Activated B cell treated with CpG ODN at 0.5 μM for 24 hours (primary cell): ENCODE measurements around the gene DGKE. TPM values are rescaled to one million over a fixed set of nuclear protein-coding genes. Genes with fewer than 3 reads are reported as not detected.

Experiments
- ATAC-seq: fragments of 200-7000 bp; cut with Tn5 transposase; one replicate; pipeline ENCODE4 v1.10.0; 2021; ENCODE audit warnings: low read depth, mild to moderate bottlenecking, moderate library complexity
- CTCF ChIA-PET: fragments of 350-600 bp; sonication (Branson Sonifier 250); formaldehyde crosslinking; loops from one replicate; lab custom pipeline; 2021; ENCODE audit warnings: antibody characterized with exemption; lab: Charles Lee
- POLR2A ChIA-PET: fragments of 350-600 bp; sonication (Branson Sonifier 250); formaldehyde crosslinking; loops from one replicate; lab custom pipeline; 2021; ENCODE audit warnings: antibody characterized with exemption; lab: Charles Lee
- DNase-seq: peaks from one replicate; pipeline ENCODE4 v3.0.0; 2022
- H3K27ac Mint-ChIP-seq: one replicate; pipeline ENCODE4 v1.8.0; 2020; ENCODE audit warnings: mixed read lengths
- H3K27me3 Mint-ChIP-seq: one replicate; pipeline ENCODE4 v1.8.0; 2021; ENCODE audit warnings: mixed read lengths
- H3K36me3 Mint-ChIP-seq: one replicate; pipeline ENCODE4 v1.8.0; 2021; ENCODE audit warnings: low read depth, mixed read lengths
- H3K4me1 Mint-ChIP-seq: one replicate; pipeline ENCODE4 v1.8.0; 2021; ENCODE audit warnings: mixed read lengths
- H3K4me3 Mint-ChIP-seq: one replicate; pipeline ENCODE4 v1.8.0; 2020; ENCODE audit warnings: mild to moderate bottlenecking, mixed read lengths
- H3K9me3 Mint-ChIP-seq: one replicate; pipeline ENCODE4 v1.8.0; 2020; ENCODE audit warnings: mixed read lengths
- intact Hi-C: fragments of 100-400 bp; cut with micrococcal nuclease; formaldehyde crosslinking; loops from one replicate; pipeline ENCODE4 v1.15.1; 2024
- total RNA-seq: library from RNA; stranded (reverse); gene quantifications from 2 replicates; pipeline ENCODE4 v1.2.3, GENCODE V29; 2022
- TF ChIP-seq, protein P1 (sequence below): fragments of 200-600 bp; IDR thresholded peaks from one replicate; pipeline ENCODE4 v1.8.0; 2022; ENCODE audit warnings: antibody characterized with exemption, mild to moderate bottlenecking

The DGKE gene
- total RNA-seq, 1 donor from 2014 or later, result 20.3 TPM

DNA sequence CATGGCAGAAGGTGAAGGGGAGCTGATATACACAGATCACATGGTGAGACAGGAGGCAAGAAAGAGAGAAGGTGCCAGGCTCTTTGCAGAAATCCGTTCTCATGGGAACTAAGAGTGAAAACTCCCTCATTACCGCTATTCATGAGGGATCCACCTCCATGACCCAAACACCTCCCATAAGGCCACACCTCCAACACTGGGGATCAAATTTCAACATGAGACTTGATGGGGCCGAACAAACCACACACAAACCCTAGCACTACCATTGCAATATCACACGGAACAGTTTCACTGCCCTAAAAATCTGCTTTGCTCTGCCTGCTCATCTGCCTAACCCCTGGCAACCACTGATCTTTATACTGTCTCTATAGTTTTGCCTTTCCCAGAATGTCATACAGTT lies 35.0 kb upstream of the DGKE start:
- POLR2A ChIA-PET, result no interaction called here
- Mint-ChIP-seq H3K27ac (no peak overlapping the region), H3K36me3 (peaks cover 2% of the 10 kb centered on the region), H3K4me3 (no peak overlapping the region), H3K4me1 (no peaks in the 10 kb centered on the region), H3K9me3 (no peaks in the 10 kb centered on the region), H3K27me3 (no peaks in the 10 kb centered on the region)
- intact Hi-C loops, result no loop called here
- TF ChIP-seq, protein P1, sequence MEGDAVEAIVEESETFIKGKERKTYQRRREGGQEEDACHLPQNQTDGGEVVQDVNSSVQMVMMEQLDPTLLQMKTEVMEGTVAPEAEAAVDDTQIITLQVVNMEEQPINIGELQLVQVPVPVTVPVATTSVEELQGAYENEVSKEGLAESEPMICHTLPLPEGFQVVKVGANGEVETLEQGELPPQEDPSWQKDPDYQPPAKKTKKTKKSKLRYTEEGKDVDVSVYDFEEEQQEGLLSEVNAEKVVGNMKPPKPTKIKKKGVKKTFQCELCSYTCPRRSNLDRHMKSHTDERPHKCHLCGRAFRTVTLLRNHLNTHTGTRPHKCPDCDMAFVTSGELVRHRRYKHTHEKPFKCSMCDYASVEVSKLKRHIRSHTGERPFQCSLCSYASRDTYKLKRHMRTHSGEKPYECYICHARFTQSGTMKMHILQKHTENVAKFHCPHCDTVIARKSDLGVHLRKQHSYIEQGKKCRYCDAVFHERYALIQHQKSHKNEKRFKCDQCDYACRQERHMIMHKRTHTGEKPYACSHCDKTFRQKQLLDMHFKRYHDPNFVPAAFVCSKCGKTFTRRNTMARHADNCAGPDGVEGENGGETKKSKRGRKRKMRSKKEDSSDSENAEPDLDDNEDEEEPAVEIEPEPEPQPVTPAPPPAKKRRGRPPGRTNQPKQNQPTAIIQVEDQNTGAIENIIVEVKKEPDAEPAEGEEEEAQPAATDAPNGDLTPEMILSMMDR, result no peak
- no peak for DNase-seq
- CTCF ChIA-PET, result no interaction called here
- ATAC-seq, result no peak

DNA sequence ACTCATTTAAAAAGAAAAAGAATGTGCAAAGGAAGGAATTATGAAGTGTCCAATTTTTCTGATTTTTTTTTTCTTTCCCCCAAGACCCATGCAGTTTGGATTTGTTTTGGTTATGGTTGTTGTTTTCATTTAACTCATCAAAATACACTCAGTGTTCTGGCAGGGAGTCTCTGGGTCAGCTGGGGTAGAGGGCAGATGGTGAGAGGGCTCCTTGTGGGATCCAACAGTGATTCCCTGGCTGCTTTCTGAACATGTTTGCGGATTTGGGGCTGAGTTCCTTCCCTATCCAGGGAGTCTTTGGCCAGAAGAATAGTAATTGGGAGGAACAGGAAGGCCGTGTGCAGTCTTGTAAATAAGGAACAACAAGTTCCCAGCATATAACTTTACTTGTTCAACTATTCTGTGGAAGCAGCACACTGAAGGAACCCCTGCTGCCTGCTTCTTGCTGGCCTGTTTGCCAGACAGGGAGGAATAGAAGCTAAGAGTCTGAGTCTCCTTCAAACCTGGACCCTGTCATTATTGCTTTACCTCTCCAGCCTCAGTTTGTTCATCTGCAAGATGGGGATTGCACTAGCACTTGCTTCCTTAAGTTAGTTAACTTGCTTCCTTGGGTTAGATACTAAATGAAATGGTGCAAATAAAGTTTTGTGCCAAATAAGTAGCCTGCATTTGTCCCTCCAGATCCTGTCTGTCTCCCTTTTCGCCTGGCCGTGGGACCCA lies 32.3 kb upstream of the DGKE start:
- H3K36me3 Mint-ChIP-seq, result no peaks in the 10 kb centered on the region
- ATAC-seq (no peak), DNase-seq (no peak)
- H3K4me1 Mint-ChIP-seq, result no peaks in the 10 kb centered on the region
- TF ChIP-seq, protein P1, result no peak
- H3K27ac Mint-ChIP-seq, result no peak overlapping the region
- no peaks in the 10 kb centered on the region for H3K27me3 Mint-ChIP-seq
- intact Hi-C loops, result no loop called here
- no peaks in the 10 kb centered on the region for H3K9me3 Mint-ChIP-seq
- CTCF ChIA-PET, result interaction anchor here (1.2 to 1.5 kb wide), 2 partner anchors 18 to 21 kb away, joined by 4 to 5 read pairs; no protein-coding TSS in a partner anchor
- no peak overlapping the region for H3K4me3 Mint-ChIP-seq
- POLR2A ChIA-PET, result no interaction called here

DNA sequence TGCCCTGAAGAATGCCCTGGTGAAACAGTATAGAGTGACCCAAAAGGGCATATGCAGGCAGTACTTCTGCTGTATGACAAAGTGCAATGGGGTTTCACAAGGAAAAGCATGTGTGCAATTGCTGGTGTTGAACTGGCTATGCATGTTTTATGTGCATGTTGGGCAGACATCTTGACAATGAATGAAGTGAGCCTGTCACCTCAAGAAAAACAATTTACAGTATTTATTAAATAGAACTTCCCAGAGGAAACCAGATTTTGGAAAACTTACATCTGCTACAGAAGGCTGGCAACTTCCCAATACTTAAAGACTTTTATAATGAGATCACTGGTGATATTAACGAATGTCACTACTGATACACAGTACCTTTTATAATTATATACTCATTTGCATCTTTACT lies 30.9 kb upstream of the DGKE start:
- Mint-ChIP-seq H3K4me3 (no peak overlapping the region), H3K4me1 (no peaks in the 10 kb centered on the region), H3K27me3 (no peaks in the 10 kb centered on the region), H3K36me3 (peaks cover 7% of the 10 kb centered on the region), H3K9me3 (no peaks in the 10 kb centered on the region), H3K27ac (no peak overlapping the region)
- TF ChIP-seq, protein P1, result no peak
- DNase-seq (no peak), ATAC-seq (no peak)
- intact Hi-C loops, result no loop called here
- ChIA-PET POLR2A (no interaction called here), CTCF (interaction anchor here (1.2 kb wide), 1 partner anchor 22 kb away, joined by 5 read pairs; no protein-coding TSS in a partner anchor)

DNA sequence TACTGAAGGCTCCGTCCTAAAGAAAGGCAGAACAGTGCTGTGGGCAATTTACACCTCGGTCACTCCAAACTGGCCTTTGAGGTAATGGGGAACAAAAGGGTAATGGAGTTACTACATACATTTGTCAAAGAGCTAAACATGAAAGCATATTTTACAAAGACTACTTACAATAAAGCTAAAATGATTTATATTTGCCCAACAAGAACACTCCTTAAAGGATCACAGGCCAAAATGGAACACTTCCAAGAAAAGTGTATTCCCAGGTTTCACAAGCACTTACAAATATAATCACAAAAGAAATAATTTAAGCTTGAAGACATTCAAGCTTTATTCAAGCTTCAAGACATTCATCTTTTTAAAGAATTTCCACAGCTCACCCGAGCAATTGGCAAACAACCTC lies 29.5 kb upstream of the DGKE start:
- no peak for DNase-seq
- Mint-ChIP-seq H3K27me3 (no peaks in the 10 kb centered on the region), H3K4me3 (no peak overlapping the region), H3K9me3 (no peaks in the 10 kb centered on the region), H3K36me3 (peaks cover 7% of the 10 kb centered on the region), H3K27ac (no peak overlapping the region), H3K4me1 (no peaks in the 10 kb centered on the region)
- TF ChIP-seq, protein P1, result no peak
- intact Hi-C loops, result no loop called here
- POLR2A ChIA-PET, result no interaction called here
- CTCF ChIA-PET, result no interaction called here
- ATAC-seq, result no peak

DNA sequence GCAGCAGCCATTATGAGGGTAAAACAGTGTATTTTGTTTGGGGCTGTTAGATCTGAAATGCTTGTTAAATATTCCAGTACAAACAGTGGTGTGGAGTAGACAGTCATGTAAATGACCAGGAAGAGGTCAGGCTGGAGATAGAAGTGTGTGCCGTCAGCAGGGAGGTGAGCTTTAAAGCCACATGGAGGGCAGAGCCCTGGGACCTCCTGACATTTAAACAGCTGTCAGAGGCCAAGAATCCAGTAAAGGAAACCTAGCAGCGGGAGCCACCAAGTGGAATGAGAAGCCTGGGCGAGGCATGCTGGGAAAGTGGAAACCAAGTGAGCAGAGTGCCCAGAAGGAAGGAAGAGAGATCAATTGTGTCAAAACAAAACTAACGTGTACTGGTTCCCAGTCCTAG lies 27.0 kb upstream of the DGKE start:
- H3K27me3 Mint-ChIP-seq, result no peaks in the 10 kb centered on the region
- no peak for ATAC-seq
- no peak for DNase-seq
- intact Hi-C loops, result no loop called here
- H3K4me1 Mint-ChIP-seq, result no peaks in the 10 kb centered on the region
- H3K9me3 Mint-ChIP-seq, result no peaks in the 10 kb centered on the region
- no peak overlapping the region for H3K4me3 Mint-ChIP-seq
- peaks cover 7% of the 10 kb centered on the region for H3K36me3 Mint-ChIP-seq
- no peak overlapping the region for H3K27ac Mint-ChIP-seq
- POLR2A ChIA-PET, result no interaction called here
- TF ChIP-seq, protein P1, result no peak
- CTCF ChIA-PET, result no interaction called here
